BE2C (cell line): ENCODE data around the gene MRPS30.
A peak's percentile ranks its signal among the peaks of the same experiment; 100 is the strongest.

Experiments used
- DNase-seq: peaks from one replicate; pipeline ENCODE4 v3.0.0-alpha.2; 2020
- H3K27me3 ChIP-seq: fragments of 250-450 bp; sonication (Bioruptor Pico); 2 replicates; pipeline ENCODE4 v1.5.1; 2020; ENCODE audit warnings: mild to moderate bottlenecking
- H3K36me3 ChIP-seq: fragments of 250-450 bp; sonication (Bioruptor Pico); 2 replicates; pipeline ENCODE4 v1.5.1; 2020; ENCODE audit warnings: mild to moderate bottlenecking
- H3K4me1 ChIP-seq: fragments of 250-450 bp; sonication (Bioruptor Pico); 2 replicates; pipeline ENCODE4 v1.5.1; 2020
- H3K4me3 ChIP-seq: 2 replicates; pipeline ENCODE4 v1.5.1; 2011; ENCODE audit warnings: low read depth, low read length
- H3K9me3 ChIP-seq: fragments of 250-450 bp; sonication (Bioruptor Pico); 2 replicates; pipeline ENCODE4 v1.5.1; 2020
- CTCF ChIP-seq: IDR thresholded peaks from 2 replicates; pipeline ENCODE4 v1.5.1; 2012; ENCODE audit warnings: mild to moderate bottlenecking, low read depth, low read length

The MRPS30 gene

GRCh38 chr5:44797841-44798240, 10.9 kb upstream of the MRPS30 start:
- TF ChIP-seq CTCF: no peak
- DNase-seq: no peak
- H3K4me3 ChIP-seq: no peak overlapping the region
- H3K27me3 ChIP-seq: no peaks in the 10 kb centered on the region
- no peaks in the 10 kb centered on the region for H3K4me1 ChIP-seq
- H3K9me3 ChIP-seq: no peaks in the 10 kb centered on the region; the same call in 1 of the 2 replicates
- no peaks in the 10 kb centered on the region for H3K36me3 ChIP-seq

GRCh38 chr5:44801992-44802391, 6.8 kb upstream of the MRPS30 start:
- no peak for TF ChIP-seq CTCF
- Histone ChIP-seq H3K4me1 (no peaks in the 10 kb centered on the region), H3K27me3 (no peaks in the 10 kb centered on the region), H3K4me3 (no peak overlapping the region), H3K9me3 (no peaks in the 10 kb centered on the region), H3K36me3 (no peaks in the 10 kb centered on the region)
- DNase-seq: no peak

GRCh38 chr5:44806608-44807007, 2.1 kb upstream of the MRPS30 start:
- peaks cover 10% of the 10 kb centered on the region for H3K36me3 ChIP-seq
- no peaks in the 10 kb centered on the region for H3K9me3 ChIP-seq
- no peak for DNase-seq
- H3K4me1 ChIP-seq: no peaks in the 10 kb centered on the region
- no peak for TF ChIP-seq CTCF
- no peak overlapping the region for H3K4me3 ChIP-seq
- H3K27me3 ChIP-seq: no peaks in the 10 kb centered on the region

GRCh38 chr5:44807269-44807668, 1.5 kb upstream of the MRPS30 start:
- DNase-seq: no peak
- no peaks in the 10 kb centered on the region for H3K4me1 ChIP-seq
- peaks cover 16% of the 10 kb centered on the region for H3K36me3 ChIP-seq
- H3K9me3 ChIP-seq: no peaks in the 10 kb centered on the region
- no peak overlapping the region for H3K4me3 ChIP-seq
- no peak for TF ChIP-seq CTCF
- H3K27me3 ChIP-seq: no peaks in the 10 kb centered on the region

- H3K4me1 ChIP-seq: no peaks in the 10 kb centered on the region
- TF ChIP-seq CTCF: no peak
Observed at GRCh38 chr5:44809215-44809955, 638 bp downstream of the MRPS30 start.

GRCh38 chr5:44809956-44810420, 1.2 kb downstream of the MRPS30 start:
- H3K36me3 ChIP-seq: peaks cover 40% of the 10 kb centered on the region
- no peaks in the 10 kb centered on the region for H3K4me1 ChIP-seq
- no peaks in the 10 kb centered on the region for H3K9me3 ChIP-seq
- no peaks in the 10 kb centered on the region for H3K27me3 ChIP-seq
- H3K4me3 ChIP-seq: peak overlapping the region; percentile 79
- no peak for TF ChIP-seq CTCF
- no peak for DNase-seq

More at GRCh38 chr5:44809215-44809955, 638 bp downstream of the MRPS30 start:
- DNase-seq: peak; percentile 58
- peaks cover 34% of the 10 kb centered on the region for H3K36me3 ChIP-seq
- H3K4me3 ChIP-seq: peak overlapping the region; percentile 79
- H3K9me3 ChIP-seq: no peaks in the 10 kb centered on the region
- no peaks in the 10 kb centered on the region for H3K27me3 ChIP-seq
